SK-N-SH treated with all-trans-retinoic acid at 6 μM for 48 hours (cell line): Measurements from ENCODE around the gene TMEM139.

Source experiments
- OSR1 ChIP-seq: fragments of 250-450 bp; sonication (Bioruptor Pico); IDR thresholded peaks from 2 replicates; pipeline ENCODE4 v1.8.0; 2022; ENCODE audit warnings: moderate library complexity, mild to moderate bottlenecking, inconsistent platforms
- RARB ChIP-seq: fragments of 250-450 bp; sonication (Bioruptor Pico); IDR thresholded peaks from 2 replicates; pipeline ENCODE4 v1.8.0; 2021; ENCODE audit warnings: mild to moderate bottlenecking, moderate library complexity
- ZC3H10 ChIP-seq: fragments of 250-450 bp; sonication (Bioruptor Pico); IDR thresholded peaks from 2 replicates; pipeline ENCODE4 v1.5.1; 2021; ENCODE audit warnings: mild to moderate bottlenecking, moderate library complexity
- ZFP3 ChIP-seq: fragments of 250-450 bp; sonication (Bioruptor Pico); IDR thresholded peaks from 2 replicates; pipeline ENCODE4 v1.5.0; 2020; ENCODE audit warnings: mild to moderate bottlenecking, moderate library complexity
- ZFP30 ChIP-seq: fragments of 450-650 bp; formaldehyde crosslinking; IDR thresholded peaks from 2 replicates; pipeline ENCODE4 v1.5.0; 2022; ENCODE audit warnings: mild to moderate bottlenecking, moderate library complexity
- ZNF70 ChIP-seq: fragments of 450-650 bp; formaldehyde crosslinking; IDR thresholded peaks from 2 replicates; pipeline ENCODE4 v1.5.0; 2020; ENCODE audit warnings: mild to moderate bottlenecking, moderate library complexity

The TMEM139 gene

DNA sequence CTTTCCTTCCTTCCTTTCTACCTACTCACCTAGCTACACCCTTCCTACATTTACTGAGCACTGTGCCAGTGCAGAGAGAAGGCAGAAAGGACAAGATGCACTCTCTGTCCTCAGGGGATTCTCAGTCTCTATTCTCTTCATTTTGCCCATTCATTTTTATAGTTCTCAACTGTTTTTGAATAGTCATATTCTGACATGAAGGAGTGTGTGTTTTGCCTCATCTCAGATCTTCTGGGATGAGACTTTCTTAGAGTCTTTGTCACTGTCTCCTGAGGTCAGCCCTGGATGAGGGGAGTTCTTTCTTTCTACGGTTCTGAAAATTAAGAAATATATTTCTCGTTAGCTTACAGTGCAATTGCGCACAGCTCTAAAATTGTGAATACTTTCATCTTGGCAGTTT lies 52.5 kb downstream of the TMEM139 start (continued):
- TF ChIP-seq ZNF70 (CRISPR knock-in tag) (no peak), OSR1 (CRISPR knock-in tag) (no peak), ZC3H10 (CRISPR knock-in tag) (no peak), RARB (CRISPR knock-in tag) (no peak), ZFP30 (CRISPR knock-in tag) (no peak), ZFP3 (no peak)
- TF ChIP-seq, all 23 proteins: peak for 0
